AG10803 (cell line): ENCODE data around the gene ZNRF2.
A peak's percentile ranks its signal among the peaks of the same experiment; 100 is the strongest.

Source experiments
- DNase-seq: peaks from one replicate; pipeline ENCODE4 v3.0.0; 2010; ENCODE audit warnings: low read depth
- H3K4me3 ChIP-seq: 2 replicates; pipeline ENCODE4 v1.5.1; 2011; ENCODE audit warnings: mild to moderate bottlenecking, low read length, control low read depth
- CTCF ChIP-seq: conservative IDR thresholded peaks from 2 replicates; pipeline ENCODE4 v1.5.1; 2011; ENCODE audit warnings: mild to moderate bottlenecking, low read length, control low read depth, inconsistent platforms

Gene ZNRF2

GRCh38 chr7:30272126-30272525, 12.3 kb upstream of the ZNRF2 start:
- TF ChIP-seq CTCF = no peak
- DNase-seq = no peak
- H3K4me3 ChIP-seq = no peak overlapping the region

- no peak for DNase-seq
- no peak overlapping the region for H3K4me3 ChIP-seq
- no peak for TF ChIP-seq CTCF
Measured at GRCh38 chr7:30273552-30273951, 10.8 kb upstream of the ZNRF2 start.

- no peak for DNase-seq
- TF ChIP-seq CTCF = no peak
- no peak overlapping the region for H3K4me3 ChIP-seq
Measured at GRCh38 chr7:30274641-30275040, 9.8 kb upstream of the ZNRF2 start.

- peak; percentile 54 for DNase-seq
Measured at GRCh38 chr7:30276203-30276900, 8.0 kb upstream of the ZNRF2 start.

GRCh38 chr7:30278376-30278775, 6.0 kb upstream of the ZNRF2 start:
- H3K4me3 ChIP-seq = no peak overlapping the region
- no peak for DNase-seq
- no peak for TF ChIP-seq CTCF

More at GRCh38 chr7:30276203-30276900, 8.0 kb upstream of the ZNRF2 start:
- no peak overlapping the region for H3K4me3 ChIP-seq
- peak; percentile 88 for TF ChIP-seq CTCF

GRCh38 chr7:30278849-30279652, 5.3 kb upstream of the ZNRF2 start:
- H3K4me3 ChIP-seq = no peak overlapping the region
- no peak for DNase-seq
- no peak for TF ChIP-seq CTCF

- no peak overlapping the region for H3K4me3 ChIP-seq
- no peak for DNase-seq
Measured at GRCh38 chr7:30279653-30279904, 4.8 kb upstream of the ZNRF2 start.

More at GRCh38 chr7:30279653-30279904, 4.8 kb upstream of the ZNRF2 start:
- TF ChIP-seq CTCF = no peak
